ENCODE results near the gene COMTD1. TPM values are rescaled to one million over a fixed set of nuclear protein-coding genes. Genes with fewer than 3 reads are reported as not detected.

The COMTD1 gene
- total and polyA plus RNA-seq, 10 of the 15 experiments (the other 5 are each of a cell fraction or from before 2014, with no cell fraction given): 0.39 to 64.3 (median 26.0) TPM

DNA sequence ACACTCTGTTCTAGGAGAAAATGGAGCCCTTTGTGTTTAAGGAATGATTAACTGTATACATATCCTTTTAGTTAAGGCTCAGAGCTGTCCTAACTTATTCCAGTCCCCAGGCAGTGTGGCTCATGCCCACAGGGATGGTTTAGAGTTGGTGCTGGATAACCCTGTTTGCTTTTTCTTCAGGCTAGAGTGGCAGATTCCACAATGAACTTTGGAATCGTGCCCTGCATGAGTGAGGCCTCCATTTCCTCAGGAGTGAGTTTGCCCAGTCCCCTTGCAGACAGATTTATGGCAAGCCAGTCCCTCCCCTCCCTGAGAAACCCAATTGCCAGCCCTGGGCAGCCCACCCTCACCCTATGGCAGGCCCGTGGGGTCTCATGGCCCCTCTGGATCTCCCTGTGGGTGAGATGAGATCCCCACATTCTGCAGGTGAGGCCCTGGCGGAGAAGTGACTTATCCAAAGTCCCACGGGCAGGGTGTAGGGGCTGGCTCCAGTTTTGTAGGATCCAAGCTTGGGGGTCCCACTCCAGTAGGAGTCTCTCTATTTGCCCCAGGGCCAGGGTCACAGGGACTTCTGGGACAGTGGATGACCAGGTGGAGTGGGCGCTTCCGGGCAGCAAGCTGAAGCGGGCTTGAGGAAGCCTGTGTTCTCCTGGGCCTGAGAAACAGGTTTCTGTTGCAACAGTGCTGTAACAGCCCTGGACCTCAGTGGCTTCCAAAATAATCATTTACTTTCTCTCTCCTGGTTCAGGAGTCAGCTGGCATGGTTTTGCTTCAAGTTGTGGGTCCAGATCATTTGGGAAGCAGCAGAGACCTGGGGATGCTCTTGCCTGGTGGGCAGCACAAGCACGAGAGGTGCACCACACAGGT lies 9.0 kb upstream of the COMTD1 start:
- Histone ChIP-seq H3K27ac (ENCODE audit: control insufficient read depth, insufficient read depth) (no peak overlapping the region), H3K4me2 (ENCODE audit: control insufficient read depth, insufficient read depth) (no peak overlapping the region), H3K9me3 (replicated peaks; ENCODE audit: control insufficient read depth, insufficient read depth, low read length) (no peaks in the 10 kb centered on the region), H3K36me3 (ENCODE audit: control insufficient read depth in 2 of 2, insufficient read depth in 2 of 2, low read length in 1 of 2) (no peaks in the 10 kb centered on the region), H3K4me1 (ENCODE audit: control insufficient read depth, insufficient read depth, low read length) (no peaks in the 10 kb centered on the region), H4K20me1 (ENCODE audit: control insufficient read depth, insufficient read depth) (no peaks in the 10 kb centered on the region; the same call in 1 of the 2 replicates), H3K4me3 (no peak overlapping the region), H2AFZ (ENCODE audit: control insufficient read depth, low read depth, low read length) (no peak overlapping the region), H3K79me2 (ENCODE audit: control insufficient read depth, insufficient read depth, low read length) (no peaks in the 10 kb centered on the region), H3K9ac (ENCODE audit: control insufficient read depth, insufficient read depth, low read length) (no peak overlapping the region), H3K27me3 (replicated peaks in 1 of 2; ENCODE audit: control insufficient read depth in 2 of 2, insufficient read depth in 2 of 2, low read length in 1 of 2) (no peaks in the 10 kb centered on the region)
- 37% methylated on average over 8 of the region's 8 CpGs for whole genome bisulfite sequencing (ENCODE audit: insufficient coverage, insufficient replicate concordance, low lambda C conversion rate, missing lambda C conversion rate)
- intact Hi-C loops (cut with micrococcal nuclease; ENCODE audit: unreplicated experiment) (no loop called here), in situ Hi-C loops (cut with MboI) (no loop called here)
- BruUV-seq (replicated peaks): no TSS peak
- FAIRE-seq (no peak), ATAC-seq (no peak), DNase-seq (ENCODE audit: low read depth, low spot score) (no peak)
- ChIA-PET RAD21 (ENCODE audit: unreplicated experiment) (no interaction called here), CTCF (no interaction called here), POLR2A (no interaction called here), SMC1A (ENCODE audit: uncharacterized antibody, unreplicated experiment) (no interaction called here)
- TF ChIP-seq, protein P1, sequence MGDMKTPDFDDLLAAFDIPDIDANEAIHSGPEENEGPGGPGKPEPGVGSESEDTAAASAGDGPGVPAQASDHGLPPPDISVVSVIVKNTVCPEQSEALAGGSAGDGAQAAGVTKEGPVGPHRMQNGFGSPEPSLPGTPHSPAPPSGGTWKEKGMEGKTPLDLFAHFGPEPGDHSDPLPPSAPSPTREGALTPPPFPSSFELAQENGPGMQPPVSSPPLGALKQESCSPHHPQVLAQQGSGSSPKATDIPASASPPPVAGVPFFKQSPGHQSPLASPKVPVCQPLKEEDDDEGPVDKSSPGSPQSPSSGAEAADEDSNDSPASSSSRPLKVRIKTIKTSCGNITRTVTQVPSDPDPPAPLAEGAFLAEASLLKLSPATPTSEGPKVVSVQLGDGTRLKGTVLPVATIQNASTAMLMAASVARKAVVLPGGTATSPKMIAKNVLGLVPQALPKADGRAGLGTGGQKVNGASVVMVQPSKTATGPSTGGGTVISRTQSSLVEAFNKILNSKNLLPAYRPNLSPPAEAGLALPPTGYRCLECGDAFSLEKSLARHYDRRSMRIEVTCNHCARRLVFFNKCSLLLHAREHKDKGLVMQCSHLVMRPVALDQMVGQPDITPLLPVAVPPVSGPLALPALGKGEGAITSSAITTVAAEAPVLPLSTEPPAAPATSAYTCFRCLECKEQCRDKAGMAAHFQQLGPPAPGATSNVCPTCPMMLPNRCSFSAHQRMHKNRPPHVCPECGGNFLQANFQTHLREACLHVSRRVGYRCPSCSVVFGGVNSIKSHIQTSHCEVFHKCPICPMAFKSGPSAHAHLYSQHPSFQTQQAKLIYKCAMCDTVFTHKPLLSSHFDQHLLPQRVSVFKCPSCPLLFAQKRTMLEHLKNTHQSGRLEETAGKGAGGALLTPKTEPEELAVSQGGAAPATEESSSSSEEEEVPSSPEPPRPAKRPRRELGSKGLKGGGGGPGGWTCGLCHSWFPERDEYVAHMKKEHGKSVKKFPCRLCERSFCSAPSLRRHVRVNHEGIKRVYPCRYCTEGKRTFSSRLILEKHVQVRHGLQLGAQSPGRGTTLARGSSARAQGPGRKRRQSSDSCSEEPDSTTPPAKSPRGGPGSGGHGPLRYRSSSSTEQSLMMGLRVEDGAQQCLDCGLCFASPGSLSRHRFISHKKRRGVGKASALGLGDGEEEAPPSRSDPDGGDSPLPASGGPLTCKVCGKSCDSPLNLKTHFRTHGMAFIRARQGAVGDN (IDR thresholded peaks at IDR 0.05): no peak
- TF ChIP-seq EGR1 (IDR thresholded peaks at IDR 0.05; ENCODE audit: borderline replicate concordance in 1 of 2, low read depth in 2 of 2, low read length in 2 of 2) (no peak), NRF1 (conservative IDR thresholded peaks at IDR 0.05; ENCODE audit: low read depth, low read length) (no peak), SRF (IDR thresholded peaks at IDR 0.05; ENCODE audit: low read depth in 2 of 2, low read length in 2 of 2) (no peak), MAX (IDR thresholded peaks at IDR 0.05; ENCODE audit: low read depth, low read length) (no peak), TBL1XR1 (IDR thresholded peaks at IDR 0.05; ENCODE audit: low read depth, low read length) (no peak), IRF4 (IDR thresholded peaks at IDR 0.05; ENCODE audit: low read depth, low read length) (no peak)
- TF ChIP-seq, protein P2, sequence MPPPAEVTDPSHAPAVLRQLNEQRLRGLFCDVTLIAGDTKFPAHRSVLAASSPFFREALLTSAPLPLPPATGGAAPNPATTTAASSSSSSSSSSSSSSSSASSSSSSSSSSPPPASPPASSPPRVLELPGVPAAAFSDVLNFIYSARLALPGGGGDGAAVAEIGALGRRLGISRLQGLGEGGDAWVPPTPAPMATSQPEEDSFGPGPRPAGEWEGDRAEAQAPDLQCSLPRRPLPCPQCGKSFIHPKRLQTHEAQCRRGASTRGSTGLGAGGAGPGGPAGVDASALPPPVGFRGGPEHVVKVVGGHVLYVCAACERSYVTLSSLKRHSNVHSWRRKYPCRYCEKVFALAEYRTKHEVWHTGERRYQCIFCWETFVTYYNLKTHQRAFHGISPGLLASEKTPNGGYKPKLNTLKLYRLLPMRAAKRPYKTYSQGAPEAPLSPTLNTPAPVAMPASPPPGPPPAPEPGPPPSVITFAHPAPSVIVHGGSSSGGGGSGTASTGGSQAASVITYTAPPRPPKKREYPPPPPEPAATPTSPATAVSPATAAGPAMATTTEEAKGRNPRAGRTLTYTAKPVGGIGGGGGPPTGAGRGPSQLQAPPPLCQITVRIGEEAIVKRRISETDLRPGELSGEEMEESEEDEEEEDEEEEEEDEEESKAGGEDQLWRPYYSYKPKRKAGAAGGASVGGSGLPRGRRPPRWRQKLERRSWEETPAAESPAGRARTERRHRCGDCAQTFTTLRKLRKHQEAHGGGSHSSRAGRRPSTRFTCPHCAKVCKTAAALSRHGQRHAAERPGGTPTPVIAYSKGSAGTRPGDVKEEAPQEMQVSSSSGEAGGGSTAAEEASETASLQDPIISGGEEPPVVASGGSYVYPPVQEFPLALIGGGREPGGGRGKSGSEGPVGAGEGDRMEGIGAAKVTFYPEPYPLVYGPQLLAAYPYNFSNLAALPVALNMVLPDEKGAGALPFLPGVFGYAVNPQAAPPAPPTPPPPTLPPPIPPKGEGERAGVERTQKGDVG (CRISPR knock-in tag; IDR thresholded peaks at IDR 0.05): no peak
- TF ChIP-seq, protein P3, sequence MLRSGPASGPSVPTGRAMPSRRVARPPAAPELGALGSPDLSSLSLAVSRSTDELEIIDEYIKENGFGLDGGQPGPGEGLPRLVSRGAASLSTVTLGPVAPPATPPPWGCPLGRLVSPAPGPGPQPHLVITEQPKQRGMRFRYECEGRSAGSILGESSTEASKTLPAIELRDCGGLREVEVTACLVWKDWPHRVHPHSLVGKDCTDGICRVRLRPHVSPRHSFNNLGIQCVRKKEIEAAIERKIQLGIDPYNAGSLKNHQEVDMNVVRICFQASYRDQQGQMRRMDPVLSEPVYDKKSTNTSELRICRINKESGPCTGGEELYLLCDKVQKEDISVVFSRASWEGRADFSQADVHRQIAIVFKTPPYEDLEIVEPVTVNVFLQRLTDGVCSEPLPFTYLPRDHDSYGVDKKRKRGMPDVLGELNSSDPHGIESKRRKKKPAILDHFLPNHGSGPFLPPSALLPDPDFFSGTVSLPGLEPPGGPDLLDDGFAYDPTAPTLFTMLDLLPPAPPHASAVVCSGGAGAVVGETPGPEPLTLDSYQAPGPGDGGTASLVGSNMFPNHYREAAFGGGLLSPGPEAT (IDR thresholded peaks at IDR 0.05; ENCODE audit: low read depth): no peak

All from GM12878 (cell line).